VCaP (cell line): ENCODE results near the gene MCFD2.

Experiments used
- H3K27ac ChIP-seq: fragments of 450-650 bp; 2 replicates; pipeline ENCODE4 v1.5.1; 2017
- TF ChIP-seq, protein P1 (sequence below): fragments of 450-650 bp; conservative IDR thresholded peaks from 2 replicates; pipeline ENCODE4 v1.5.1; 2017; ENCODE audit warnings: mild to moderate bottlenecking, moderate library complexity

MCFD2 gene

DNA sequence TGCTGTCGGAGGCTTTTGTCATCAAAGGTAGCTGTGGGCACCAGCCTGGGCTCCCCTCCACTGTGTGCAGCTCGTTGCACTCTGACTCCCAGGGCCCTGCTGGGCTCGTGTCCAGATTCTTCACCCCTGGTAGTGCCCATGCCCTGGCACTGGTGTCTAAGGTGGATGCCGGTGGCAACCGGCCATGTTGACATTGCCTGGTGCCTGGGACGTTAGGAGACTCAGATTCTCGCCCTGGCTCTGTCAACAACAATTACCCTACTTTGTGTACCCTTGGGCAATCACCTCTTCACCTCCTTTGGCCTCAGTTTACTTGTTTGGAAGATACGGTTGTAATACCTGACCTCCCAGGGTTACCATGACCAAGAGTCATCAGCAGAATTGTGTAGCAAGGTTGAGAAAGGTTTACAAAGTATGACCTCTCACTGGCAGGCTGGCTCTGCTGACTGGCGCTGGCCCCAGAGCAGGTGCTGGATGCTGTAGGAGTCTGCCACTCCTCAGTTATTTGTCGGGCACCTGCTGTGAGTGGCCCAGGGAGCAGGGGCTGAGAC, 41.5 kb upstream of the MCFD2 start:
- H3K27ac ChIP-seq = no peak overlapping the region; the same call in 1 of the 2 replicates
- TF ChIP-seq, protein P1, sequence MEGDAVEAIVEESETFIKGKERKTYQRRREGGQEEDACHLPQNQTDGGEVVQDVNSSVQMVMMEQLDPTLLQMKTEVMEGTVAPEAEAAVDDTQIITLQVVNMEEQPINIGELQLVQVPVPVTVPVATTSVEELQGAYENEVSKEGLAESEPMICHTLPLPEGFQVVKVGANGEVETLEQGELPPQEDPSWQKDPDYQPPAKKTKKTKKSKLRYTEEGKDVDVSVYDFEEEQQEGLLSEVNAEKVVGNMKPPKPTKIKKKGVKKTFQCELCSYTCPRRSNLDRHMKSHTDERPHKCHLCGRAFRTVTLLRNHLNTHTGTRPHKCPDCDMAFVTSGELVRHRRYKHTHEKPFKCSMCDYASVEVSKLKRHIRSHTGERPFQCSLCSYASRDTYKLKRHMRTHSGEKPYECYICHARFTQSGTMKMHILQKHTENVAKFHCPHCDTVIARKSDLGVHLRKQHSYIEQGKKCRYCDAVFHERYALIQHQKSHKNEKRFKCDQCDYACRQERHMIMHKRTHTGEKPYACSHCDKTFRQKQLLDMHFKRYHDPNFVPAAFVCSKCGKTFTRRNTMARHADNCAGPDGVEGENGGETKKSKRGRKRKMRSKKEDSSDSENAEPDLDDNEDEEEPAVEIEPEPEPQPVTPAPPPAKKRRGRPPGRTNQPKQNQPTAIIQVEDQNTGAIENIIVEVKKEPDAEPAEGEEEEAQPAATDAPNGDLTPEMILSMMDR = no peak

DNA sequence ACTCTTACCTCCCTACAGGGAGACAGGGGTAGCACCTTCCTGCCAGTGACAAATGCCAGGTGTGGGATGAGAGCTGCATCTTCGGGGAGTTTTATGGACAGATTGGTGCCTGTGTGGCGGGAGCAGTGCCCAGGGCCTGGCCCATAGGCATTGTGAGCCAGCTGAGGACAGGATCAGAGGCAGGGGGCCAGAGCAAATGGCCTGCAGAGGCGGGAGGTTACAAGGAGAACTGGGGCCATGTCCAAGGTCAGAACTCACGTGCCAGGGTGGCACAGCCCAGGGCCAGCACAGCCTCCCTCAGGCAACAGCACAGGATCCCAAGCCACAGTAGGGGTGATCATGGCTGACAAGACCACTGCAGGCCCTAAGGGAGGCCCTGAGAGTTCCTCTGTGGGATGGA, 40.2 kb upstream of the MCFD2 start:
- H3K27ac ChIP-seq = no peak overlapping the region
- TF ChIP-seq, protein P1 = no peak

DNA sequence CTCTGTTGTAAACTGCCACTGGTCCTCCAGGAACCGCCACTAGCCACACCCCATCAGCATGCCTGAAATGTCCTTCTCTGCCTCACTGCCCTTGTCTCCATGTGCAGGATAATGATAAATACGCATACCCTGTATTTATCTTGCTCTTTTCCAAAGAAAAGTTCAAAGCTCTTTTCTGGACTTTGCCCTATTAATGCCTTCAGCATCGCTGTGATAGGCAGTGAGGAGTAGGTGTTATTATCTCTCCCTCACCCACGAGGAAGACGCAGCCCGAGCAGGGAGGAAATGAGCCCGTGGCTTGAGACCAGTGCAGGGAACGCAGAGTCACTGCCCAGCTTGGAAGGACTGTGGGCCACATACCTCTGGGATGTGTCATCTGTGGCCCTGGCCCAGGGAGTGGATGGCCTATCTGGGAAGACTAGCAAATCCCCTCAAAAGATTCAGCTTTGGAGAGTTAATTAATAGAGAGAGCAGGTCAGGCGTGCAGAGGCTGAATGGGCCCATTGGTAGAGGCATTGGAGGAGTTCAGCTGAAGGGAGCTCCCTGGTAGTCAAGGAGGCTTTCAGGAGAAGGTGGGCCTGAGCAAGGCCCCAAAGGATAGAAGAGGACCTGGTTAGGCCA, 39.5 kb upstream of the MCFD2 start:
- H3K27ac ChIP-seq = no peak overlapping the region
- TF ChIP-seq, protein P1 = no peak

DNA sequence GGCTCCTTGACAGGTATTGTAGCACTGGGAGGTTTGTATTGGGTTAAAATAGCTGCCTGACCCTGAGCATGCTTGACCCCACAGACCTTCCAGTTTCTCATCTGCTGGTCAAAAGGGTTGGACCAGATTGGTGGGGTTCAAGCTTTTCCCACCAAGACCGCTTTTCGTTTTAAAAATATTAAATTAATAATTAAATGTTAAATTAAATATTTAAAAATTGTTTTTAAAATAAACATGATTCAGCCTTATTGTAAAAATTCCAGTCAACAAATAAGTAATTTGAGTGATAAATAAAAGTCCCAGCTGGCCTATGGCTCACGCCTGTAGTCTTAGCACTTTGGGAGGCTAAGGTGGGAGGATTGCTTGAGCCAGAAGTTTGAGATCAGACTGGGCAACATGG, 36.6 kb upstream of the MCFD2 start:
- TF ChIP-seq, protein P1 = no peak

DNA sequence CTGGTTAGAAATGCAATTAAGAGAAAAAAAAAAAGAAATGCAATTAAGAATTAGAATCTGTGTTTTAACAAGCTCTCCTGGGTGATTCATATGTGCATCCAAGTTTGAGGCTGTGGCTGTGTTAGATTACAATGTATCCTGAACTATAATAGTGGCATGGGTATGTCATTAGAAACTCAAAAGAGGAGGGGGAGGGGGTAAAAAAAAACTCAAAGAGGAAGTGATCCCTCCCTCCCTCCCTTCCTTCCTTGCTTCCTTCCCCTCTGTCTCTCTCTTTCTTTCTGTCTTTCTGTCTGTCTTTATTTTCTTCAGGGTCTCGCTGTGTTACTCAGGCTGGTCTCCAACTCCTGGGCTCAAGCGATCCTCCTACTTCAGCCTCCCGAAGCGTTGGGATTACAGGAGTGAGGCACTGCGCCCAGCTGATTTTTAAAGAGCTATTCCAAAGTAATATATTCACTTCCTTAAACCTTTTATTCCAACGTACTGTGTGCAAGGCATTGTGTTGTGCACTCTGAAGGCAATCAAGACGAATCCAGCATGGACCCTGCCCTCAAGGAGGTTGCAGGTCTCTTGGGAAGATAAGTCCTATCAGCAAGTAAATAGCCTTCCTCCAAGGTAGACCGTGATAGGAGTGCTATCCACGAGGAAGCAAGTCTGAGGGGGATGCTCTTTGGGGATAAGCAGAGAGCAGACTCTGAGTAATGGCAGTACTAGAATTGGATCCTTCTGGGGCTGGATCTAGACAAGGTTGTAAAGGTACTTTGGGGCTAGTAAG, 35.9 kb upstream of the MCFD2 start:
- TF ChIP-seq, protein P1 = no peak
- no peak overlapping the region for H3K27ac ChIP-seq

More for the DNA sequence above, 36.6 kb upstream of the MCFD2 start:
- no peak overlapping the region for H3K27ac ChIP-seq

DNA sequence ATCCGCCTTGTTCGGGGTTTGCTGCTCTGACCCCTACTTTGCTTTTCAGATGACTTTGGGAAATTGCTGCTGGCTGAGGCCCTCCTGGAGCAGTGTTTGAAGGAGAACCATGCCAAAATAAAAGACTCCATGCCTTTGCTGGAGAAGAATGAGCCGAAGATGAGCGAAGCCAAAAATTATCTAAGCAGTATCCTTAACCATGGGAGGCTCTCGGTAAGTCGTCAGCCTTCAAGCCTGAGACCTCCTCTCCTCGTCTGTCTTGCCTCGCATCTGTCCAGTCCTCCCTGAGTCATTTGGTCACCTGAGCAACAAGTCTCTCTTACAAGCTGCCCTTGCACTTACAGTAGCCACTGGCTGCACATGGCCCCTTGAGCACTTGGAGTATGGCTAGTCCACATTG, 34.7 kb upstream of the MCFD2 start:
- H3K27ac ChIP-seq = no peak overlapping the region

DNA sequence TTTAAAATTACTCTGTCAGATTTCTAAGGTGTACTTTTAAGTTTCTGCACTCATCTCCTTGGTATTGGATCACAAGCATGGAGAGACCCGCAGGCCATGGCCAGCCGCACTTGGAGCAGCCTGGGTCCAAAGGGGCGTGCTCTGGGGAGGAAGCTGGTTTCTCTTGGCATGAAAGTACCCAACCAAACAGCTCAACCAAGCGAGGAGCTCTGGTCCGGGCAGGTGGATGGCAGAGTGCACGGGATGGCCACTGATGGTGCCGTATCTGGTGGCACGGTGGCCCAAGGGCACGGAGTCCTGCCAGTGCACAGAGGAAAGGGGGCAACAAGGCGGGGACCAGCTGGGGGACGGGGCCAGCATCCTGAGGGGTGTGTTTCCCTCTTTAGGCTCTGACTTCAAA, 32.2 kb upstream of the MCFD2 start:
- TF ChIP-seq, protein P1 = no peak
- no peak overlapping the region for H3K27ac ChIP-seq

More for the DNA sequence above, 34.7 kb upstream of the MCFD2 start:
- TF ChIP-seq, protein P1 = no peak
